MM.1S (cell line): ENCODE data around the gene CHN2.

Source experiments
- DNase-seq: peaks from one replicate; pipeline ENCODE4 v3.0.0-alpha.2; 2015
- H2AFZ ChIP-seq: fragments of 300-600 bp; sonication (generic); 2 replicates; pipeline ENCODE4 v1.6.0; 2016; ENCODE audit warnings: antibody characterized with exemption, low read length
- H3F3A ChIP-seq: fragments of 300-600 bp; sonication (generic); 2 replicates; pipeline ENCODE4 v1.6.1; 2016; ENCODE audit warnings: mild to moderate bottlenecking, antibody characterized with exemption, low read length, moderate library complexity, mixed read lengths; ENCODE audit not compliant: insufficient read depth
- H3K27ac ChIP-seq: fragments of 300-600 bp; sonication (generic); 2 replicates; pipeline ENCODE4 v1.5.1; 2016; ENCODE audit warnings: mild to moderate bottlenecking, low read length
- H3K27me3 ChIP-seq: fragments of 300-600 bp; sonication (generic); replicated peaks from 2 replicates; pipeline ENCODE4 v1.6.0; 2016; ENCODE audit warnings: low read length; ENCODE audit not compliant: insufficient read depth
- H3K36me3 ChIP-seq: fragments of 300-600 bp; sonication (generic); replicated peaks from 2 replicates; pipeline ENCODE4 v1.6.1; 2016; ENCODE audit warnings: mild to moderate bottlenecking, low read length, mixed read lengths; ENCODE audit not compliant: insufficient read depth
- H3K4me1 ChIP-seq: fragments of 300-600 bp; sonication (generic); 2 replicates; pipeline ENCODE4 v1.6.1; 2016; ENCODE audit warnings: low read length, mixed read lengths
- H3K4me2 ChIP-seq: fragments of 300-600 bp; sonication (generic); 2 replicates; pipeline ENCODE4 v1.6.0; 2016; ENCODE audit warnings: low read depth, low read length
- H3K4me3 ChIP-seq: fragments of 300-600 bp; sonication (generic); 2 replicates; pipeline ENCODE4 v1.5.1; 2016; ENCODE audit warnings: low read length, mixed read lengths
- H3K79me2 ChIP-seq: fragments of 300-600 bp; sonication (generic); 2 replicates; pipeline ENCODE4 v1.6.1; 2016; ENCODE audit warnings: mixed run types, low read length, mixed read lengths
- H3K9ac ChIP-seq: fragments of 300-600 bp; sonication (generic); 2 replicates; pipeline ENCODE4 v1.6.1; 2016; ENCODE audit warnings: low read length, mixed read lengths
- H3K9me2 ChIP-seq: fragments of 300-600 bp; sonication (generic); replicated peaks from 2 replicates; pipeline ENCODE4 v1.6.1; 2016; ENCODE audit warnings: mild to moderate bottlenecking, low read length, mixed read lengths; ENCODE audit not compliant: insufficient read depth
- H3K9me3 ChIP-seq: fragments of 300-600 bp; sonication (generic); replicated peaks from 2 replicates; pipeline ENCODE4 v1.6.1; 2016; ENCODE audit warnings: mild to moderate bottlenecking, low read length, mixed read lengths; ENCODE audit not compliant: insufficient read depth
- H4K20me1 ChIP-seq: fragments of 300-600 bp; sonication (generic); 2 replicates; pipeline ENCODE4 v1.6.1; 2016; ENCODE audit warnings: mild to moderate bottlenecking, low read length, moderate library complexity, mixed read lengths; ENCODE audit not compliant: insufficient read depth
- CTCF ChIP-seq: fragments of 300-600 bp; sonication (generic); IDR thresholded peaks from 2 replicates; pipeline ENCODE4 v1.5.1; 2016; ENCODE audit warnings: antibody characterized with exemption, low read length, mixed read lengths
- EZH2 ChIP-seq: fragments of 300-600 bp; sonication (generic); optimal IDR thresholded peaks from 2 replicates; pipeline ENCODE3; 2017; ENCODE audit warnings: low read depth, mild to moderate bottlenecking, antibody characterized with exemption, low read length, mixed read lengths
- EZH2phosphoT487 ChIP-seq: fragments of 300-600 bp; sonication (generic); IDR thresholded peaks from 2 replicates; pipeline ENCODE4 v1.6.1; 2018; ENCODE audit warnings: antibody characterized with exemption, low read length

The CHN2 gene

GRCh38 chr7:29401769-29402168 is 207.2 kb downstream of the CHN2 start:
- Histone ChIP-seq H3K4me2 (no peak overlapping the region), H3K27ac (no peak overlapping the region), H3K79me2 (no peaks in the 10 kb centered on the region), H3K4me1 (peaks cover 11% of the 10 kb centered on the region), H4K20me1 (no peaks in the 10 kb centered on the region), H3K9me2 (no peaks in the 10 kb centered on the region), H3K27me3 (no peaks in the 10 kb centered on the region), H3K4me3 (no peak overlapping the region), H3F3A (no peaks in the 10 kb centered on the region), H2AFZ (no peak overlapping the region), H3K9ac (no peak overlapping the region), H3K36me3 (no peaks in the 10 kb centered on the region), H3K9me3 (no peaks in the 10 kb centered on the region)
- no peak for DNase-seq
- no peak for TF ChIP-seq EZH2
- no peak for TF ChIP-seq EZH2phosphoT487
- TF ChIP-seq CTCF = no peak

GRCh38 chr7:29405891-29406290 is 211.3 kb downstream of the CHN2 start:
- Histone ChIP-seq H3K36me3 (no peaks in the 10 kb centered on the region), H3K79me2 (no peaks in the 10 kb centered on the region), H3F3A (no peaks in the 10 kb centered on the region), H3K4me1 (peaks cover 11% of the 10 kb centered on the region; the same call in 1 of the 2 replicates), H3K4me3 (no peak overlapping the region), H3K9ac (no peak overlapping the region), H3K9me3 (no peaks in the 10 kb centered on the region), H4K20me1 (no peaks in the 10 kb centered on the region), H3K27ac (no peak overlapping the region), H3K27me3 (no peaks in the 10 kb centered on the region), H3K4me2 (no peak overlapping the region), H3K9me2 (no peaks in the 10 kb centered on the region), H2AFZ (no peak overlapping the region)
- DNase-seq = no peak
- no peak for TF ChIP-seq EZH2
- no peak for TF ChIP-seq EZH2phosphoT487
- no peak for TF ChIP-seq CTCF

- DNase-seq = no peak
- H3K27me3 ChIP-seq = no peaks in the 10 kb centered on the region
- no peaks in the 10 kb centered on the region for H3K9me3 ChIP-seq
- H3K9me2 ChIP-seq = no peaks in the 10 kb centered on the region
- no peak overlapping the region for H3K9ac ChIP-seq
- no peaks in the 10 kb centered on the region for H3K79me2 ChIP-seq
- H3K36me3 ChIP-seq = no peaks in the 10 kb centered on the region
- H3K27ac ChIP-seq = no peak overlapping the region
- H3K4me1 ChIP-seq = peaks cover 14% of the 10 kb centered on the region
- no peak for TF ChIP-seq EZH2phosphoT487
- TF ChIP-seq CTCF = no peak
- TF ChIP-seq EZH2 = no peak
- no peaks in the 10 kb centered on the region for H4K20me1 ChIP-seq
- H3F3A ChIP-seq = peaks cover 3% of the 10 kb centered on the region; the same call in 1 of the 2 replicates
- H3K4me3 ChIP-seq = no peak overlapping the region
- H2AFZ ChIP-seq = no peak overlapping the region
- H3K4me2 ChIP-seq = no peak overlapping the region
Measured at GRCh38 chr7:29406366-29406765, 211.8 kb downstream of the CHN2 start.
